OCI-LY7 (cell line): ENCODE data around the gene STAB1. TPM values are rescaled to one million over a fixed set of nuclear protein-coding genes. Genes with fewer than 3 reads are reported as not detected.

Source experiments
- BruUV-seq: library from RNA; stranded (reverse); fragments of 400-500 nt; replicated peaks from 2 replicates; lab custom pipeline; 2021; lab: Mats Ljungman, UMichigan
- CTCF ChIA-PET: fragments of 300-600 bp; sonication (Branson Sonifier 250); formaldehyde crosslinking; loops from one replicate; lab custom pipeline; 2022; ENCODE audit warnings: antibody characterized with exemption; ENCODE audit not compliant: unreplicated experiment; lab: Charles Lee
- POLR2A ChIA-PET: fragments of 300-600 bp; sonication (Branson Sonifier 250); formaldehyde crosslinking; loops from one replicate; lab custom pipeline; 2022; ENCODE audit warnings: antibody characterized with exemption; lab: Charles Lee
- DNase-seq: peaks from one replicate; pipeline ENCODE4 v3.0.0-alpha.2; 2015; ENCODE audit warnings: low spot score
- H2AFZ ChIP-seq: fragments of 200-600 bp; sonication (generic), shearing (Covaris generic); 2 replicates; pipeline ENCODE4 v1.6.1; 2014; ENCODE audit warnings: mild to moderate bottlenecking, antibody characterized with exemption, low read length, moderate library complexity
- H3K27ac ChIP-seq: fragments of 200-600 bp; sonication (generic); 2 replicates; pipeline ENCODE4 v1.5.1; 2014; ENCODE audit warnings: mixed run types, low read depth, mild to moderate bottlenecking, moderate library complexity, low read length, inconsistent platforms; ENCODE audit not compliant: poor library complexity, severe bottlenecking
- H3K36me3 ChIP-seq: fragments of 200-600 bp; sonication (generic); 2 replicates; pipeline ENCODE4 v1.6.1; 2014; ENCODE audit warnings: mild to moderate bottlenecking, antibody characterized with exemption, low read length, moderate library complexity, mixed read lengths; ENCODE audit not compliant: insufficient read depth
- H3K4me1 ChIP-seq: fragments of 200-600 bp; sonication (generic); 2 replicates; pipeline ENCODE4 v1.5.1; 2014; ENCODE audit warnings: mild to moderate bottlenecking, low read length; ENCODE audit not compliant: insufficient read depth, poor library complexity, severe bottlenecking
- H3K4me2 ChIP-seq: fragments of 200-600 bp; sonication (generic); 2 replicates; pipeline ENCODE4 v1.6.1; 2014; ENCODE audit warnings: mild to moderate bottlenecking, low read length
- H3K4me3 ChIP-seq: fragments of 200-600 bp; sonication (generic); 2 replicates; pipeline ENCODE4 v1.5.1; 2014; ENCODE audit warnings: mild to moderate bottlenecking, low read depth, low read length; ENCODE audit not compliant: poor library complexity, severe bottlenecking
- H3K79me2 ChIP-seq: fragments of 200-600 bp; sonication (generic); 2 replicates; pipeline ENCODE4 v1.6.1; 2016; ENCODE audit warnings: low read depth, mild to moderate bottlenecking, low read length, moderate library complexity, mixed read lengths; ENCODE audit not compliant: insufficient read depth
- H3K9me2 ChIP-seq: fragments of 200-600 bp; sonication (generic); 2 replicates; pipeline ENCODE4 v1.6.1; 2016; ENCODE audit warnings: mild to moderate bottlenecking, low read length, mixed read lengths; ENCODE audit not compliant: insufficient read depth
- H3K9me3 ChIP-seq: fragments of 200-600 bp; sonication (generic); 2 replicates; pipeline ENCODE4 v1.6.1; 2014; ENCODE audit warnings: mild to moderate bottlenecking, mixed run types, low read length, mixed read lengths
- H4K20me1 ChIP-seq: fragments of 200-600 bp; sonication (generic); 2 replicates; pipeline ENCODE4 v1.6.1; 2014; ENCODE audit warnings: mild to moderate bottlenecking, antibody characterized with exemption, low read length, moderate library complexity, mixed read lengths; ENCODE audit not compliant: insufficient read depth
- CTCF ChIP-seq: fragments of 200-600 bp; sonication (generic); conservative IDR thresholded peaks from 2 replicates; pipeline ENCODE4 v1.5.1; 2014; ENCODE audit warnings: mild to moderate bottlenecking, antibody characterized with exemption, low read length, moderate library complexity, mixed read lengths
- EZH2phosphoT487 ChIP-seq: fragments of 200-600 bp; sonication (generic); IDR thresholded peaks from 2 replicates; pipeline ENCODE4 v1.6.1; 2018; ENCODE audit warnings: low read depth, borderline replicate concordance, mild to moderate bottlenecking, mixed run types, antibody characterized with exemption, low read length, moderate library complexity, mixed read lengths
- intact Hi-C: fragments of 100-400 bp; cut with micrococcal nuclease; formaldehyde crosslinking; loops from one replicate; pipeline ENCODE4 v1.10.0; 2022; ENCODE audit not compliant: unreplicated experiment
- total RNA-seq, 2 experiments: library from RNA; depleted of rRNA in 1 of 2; stranded (reverse); fragments of >200 nt in 1 of 2; shearing (Covaris generic) in 1 of 2; gene quantifications; 2 replicates each; pipeline ENCODE4 v1.2.3, GENCODE V29; 2014 to 2022

Gene STAB1
- total RNA-seq, 2 experiments from 2014 or later: not detected

GRCh38 chr3:52551118-52551517, 56.0 kb downstream of the STAB1 start:
- Histone ChIP-seq H3K4me1 (no peaks in the 10 kb centered on the region), H2AFZ (no peak overlapping the region), H3K27ac (no peak overlapping the region), H3K4me2 (no peak overlapping the region), H4K20me1 (no peaks in the 10 kb centered on the region), H3K4me3 (no peak overlapping the region), H3K36me3 (peaks cover 91% of the 10 kb centered on the region), H3K9me3 (no peaks in the 10 kb centered on the region), H3K9me2 (no peaks in the 10 kb centered on the region), H3K79me2 (no peaks in the 10 kb centered on the region; the same call in 1 of the 2 replicates)
- intact Hi-C loops: no loop called here
- no TSS peak for BruUV-seq
- CTCF ChIA-PET: interaction anchor here (0.6 kb wide), 1 partner anchor 15 kb away, joined by 5 read pairs; no protein-coding TSS in a partner anchor
- POLR2A ChIA-PET: interaction anchor here (0.5 to 1.4 kb wide), 4 partner anchors 15 to 63 kb away, joined by 3 to 7 read pairs (median 4); partner anchors contain the start of gene UQCC5
- TF ChIP-seq EZH2phosphoT487: no peak
- no peak for TF ChIP-seq CTCF
- DNase-seq: no peak

- ChIA-PET CTCF (no interaction called here), POLR2A (interaction anchor here (0.6 to 1.4 kb wide), 4 partner anchors 34 to 219 kb away, joined by 3 read pairs; no protein-coding TSS in a partner anchor)
- Histone ChIP-seq H2AFZ (no peak overlapping the region), H3K27ac (no peak overlapping the region), H3K4me1 (no peaks in the 10 kb centered on the region), H4K20me1 (no peaks in the 10 kb centered on the region), H3K4me2 (no peak overlapping the region), H3K4me3 (no peak overlapping the region), H3K9me3 (no peaks in the 10 kb centered on the region), H3K9me2 (no peaks in the 10 kb centered on the region), H3K79me2 (no peaks in the 10 kb centered on the region), H3K36me3 (peaks cover 92% of the 10 kb centered on the region)
- intact Hi-C loops: no loop called here
- no peak for DNase-seq
- TF ChIP-seq EZH2phosphoT487 (no peak), CTCF (no peak)
- BruUV-seq: no TSS peak
Measured at GRCh38 chr3:52552089-52552488, 57.0 kb downstream of the STAB1 start.

GRCh38 chr3:52554026-52554755, 59.1 kb downstream of the STAB1 start:
- TF ChIP-seq CTCF (no peak), EZH2phosphoT487 (no peak)
- no peaks in the 10 kb centered on the region for H4K20me1 ChIP-seq
- no peak overlapping the region for H3K4me2 ChIP-seq
- ChIA-PET CTCF (no interaction called here), POLR2A (interaction anchor here (1.2 kb wide), 1 partner anchor 18 kb away, joined by 3 read pairs; the partner anchor contains the start of gene UQCC5)
- no peak overlapping the region for H2AFZ ChIP-seq
- no peak for DNase-seq
- no peaks in the 10 kb centered on the region for H3K4me1 ChIP-seq
- H3K27ac ChIP-seq: no peak overlapping the region
- no peaks in the 10 kb centered on the region for H3K79me2 ChIP-seq
- H3K9me3 ChIP-seq: no peaks in the 10 kb centered on the region
- intact Hi-C loops: no loop called here
- no peak overlapping the region for H3K4me3 ChIP-seq
- no TSS peak for BruUV-seq
- H3K36me3 ChIP-seq: peaks cover 92% of the 10 kb centered on the region
- no peaks in the 10 kb centered on the region for H3K9me2 ChIP-seq
